Stimulated activated CD8-positive, alpha-beta memory T cell treated with anti-CD3 and anti-CD28 coated beads, Interleukin-7, amount 100 ng/mL, for 24 hours (primary cell): Measurements from ENCODE around the gene FAM120B.

Source experiments
- DNase-seq: peaks from one replicate; pipeline ENCODE4 v3.0.0-alpha.2; 2020; ENCODE audit warnings: low read depth

Gene FAM120B

DNA sequence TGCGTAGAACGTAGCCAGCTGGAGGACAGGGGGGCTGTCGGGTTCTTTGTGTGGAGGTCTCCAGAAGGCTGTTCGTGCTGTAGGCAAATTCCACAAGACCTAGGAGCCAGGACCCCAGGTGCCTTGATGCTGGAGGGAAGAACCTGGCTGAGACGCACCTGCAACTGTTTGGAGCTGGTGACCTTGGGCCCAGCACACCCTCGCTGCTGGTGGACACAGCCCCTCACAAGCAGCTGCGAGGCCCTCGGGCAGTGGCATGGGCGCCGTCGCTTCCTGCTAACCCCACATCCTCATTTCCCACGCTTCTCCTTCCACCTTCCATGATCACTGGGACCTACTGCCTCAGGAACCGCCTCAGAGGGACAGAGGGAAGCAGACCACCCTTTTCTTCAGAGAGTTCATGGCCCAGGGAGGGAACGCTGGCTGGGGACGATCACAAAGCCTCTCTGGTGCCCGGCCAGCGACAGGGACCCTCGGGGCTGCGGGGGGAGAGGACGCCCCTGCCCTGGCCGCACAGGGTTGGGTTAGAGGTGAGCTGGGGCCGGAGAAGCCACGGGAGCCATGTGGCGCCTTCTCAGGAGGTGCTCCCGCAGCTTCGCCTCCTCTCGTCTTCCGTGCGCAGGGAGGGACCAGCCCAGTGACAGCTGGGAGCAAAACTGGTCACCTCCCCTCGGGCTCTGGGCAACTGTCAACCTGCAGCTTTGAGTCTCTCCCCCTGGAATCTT, 34.1 kb upstream of the FAM120B start:
- no peak for DNase-seq

DNA sequence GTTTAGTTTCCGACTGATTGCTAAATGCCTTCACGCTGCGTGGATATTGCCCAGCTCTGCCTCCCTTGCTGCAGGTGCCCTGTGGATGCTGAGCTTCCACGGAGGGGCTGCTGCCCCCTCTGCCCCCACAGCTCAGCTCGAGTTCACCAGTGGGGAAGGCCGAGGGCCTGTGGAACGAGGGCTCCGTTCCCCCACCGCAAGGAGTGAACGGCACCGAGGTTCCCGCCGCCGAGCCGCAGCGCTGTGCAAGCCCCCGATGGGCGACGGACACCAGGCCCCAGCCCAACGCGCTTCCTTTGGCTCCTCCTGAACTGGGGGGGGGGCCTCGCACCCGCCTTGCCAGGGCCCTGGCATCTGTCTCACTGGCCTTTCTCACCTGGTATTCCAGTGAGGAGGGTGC, 33.4 kb upstream of the FAM120B start:
- DNase-seq, result no peak

DNA sequence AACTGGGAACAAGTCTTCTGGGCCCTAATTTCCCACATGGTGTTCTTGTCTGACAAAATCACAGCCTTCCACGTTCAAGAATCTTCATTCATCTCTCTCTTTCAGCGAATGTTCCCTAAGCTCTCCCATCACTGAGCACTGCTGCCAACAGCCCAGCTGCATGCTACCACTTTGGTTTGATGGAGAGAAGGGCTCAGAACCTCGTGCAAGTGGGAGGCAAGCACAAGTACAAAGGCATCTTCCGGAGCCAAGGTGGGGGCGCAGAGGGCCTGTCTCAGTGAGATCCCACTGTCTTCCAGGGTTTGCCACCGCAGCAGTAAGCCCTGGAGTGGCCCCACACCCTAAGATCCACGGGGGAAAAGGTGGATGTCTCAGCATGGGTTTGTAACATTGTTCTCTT, 32.9 kb upstream of the FAM120B start:
- no peak for DNase-seq

DNA sequence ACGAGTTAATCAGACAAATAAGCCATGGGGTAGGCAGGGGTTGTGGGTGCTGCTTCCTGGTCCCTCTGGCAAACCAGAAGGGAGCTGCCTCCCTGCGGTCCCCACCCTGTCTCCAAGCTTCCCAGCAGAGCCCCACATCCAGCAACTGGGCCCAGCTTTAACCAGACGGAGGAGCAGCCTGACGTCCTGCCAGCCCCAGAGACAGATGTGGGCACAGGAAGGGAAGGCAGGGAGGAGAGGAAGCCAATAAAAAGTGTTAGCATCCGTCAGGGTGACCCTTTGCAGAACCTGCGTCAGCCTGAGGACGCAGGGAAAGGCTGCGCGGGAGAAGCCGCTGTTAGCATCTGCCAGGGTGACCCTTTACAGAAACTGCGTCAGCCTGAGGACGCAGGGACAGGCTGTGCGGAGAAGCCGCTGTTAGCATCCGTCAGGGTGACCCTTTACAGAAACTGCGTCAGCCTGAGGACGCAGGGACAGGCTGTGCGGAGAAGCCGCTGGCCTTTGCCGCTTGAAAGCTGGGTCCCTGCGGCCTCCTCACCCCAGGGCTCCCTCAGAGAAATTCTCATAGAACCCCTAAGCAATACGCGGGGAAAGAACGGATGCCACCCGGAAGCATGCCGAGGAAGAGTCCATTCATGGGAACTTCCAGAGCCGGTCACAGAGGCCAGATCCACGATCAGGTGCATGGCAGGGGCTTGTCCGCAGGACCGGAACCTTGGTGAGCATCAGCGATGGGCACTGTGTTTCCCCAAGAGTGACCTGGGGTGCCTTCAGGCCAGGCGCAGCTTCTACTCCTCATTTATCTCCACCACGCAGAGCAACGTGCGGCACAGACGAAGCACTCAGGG, 31.6 kb upstream of the FAM120B start:
- no peak for DNase-seq

DNA sequence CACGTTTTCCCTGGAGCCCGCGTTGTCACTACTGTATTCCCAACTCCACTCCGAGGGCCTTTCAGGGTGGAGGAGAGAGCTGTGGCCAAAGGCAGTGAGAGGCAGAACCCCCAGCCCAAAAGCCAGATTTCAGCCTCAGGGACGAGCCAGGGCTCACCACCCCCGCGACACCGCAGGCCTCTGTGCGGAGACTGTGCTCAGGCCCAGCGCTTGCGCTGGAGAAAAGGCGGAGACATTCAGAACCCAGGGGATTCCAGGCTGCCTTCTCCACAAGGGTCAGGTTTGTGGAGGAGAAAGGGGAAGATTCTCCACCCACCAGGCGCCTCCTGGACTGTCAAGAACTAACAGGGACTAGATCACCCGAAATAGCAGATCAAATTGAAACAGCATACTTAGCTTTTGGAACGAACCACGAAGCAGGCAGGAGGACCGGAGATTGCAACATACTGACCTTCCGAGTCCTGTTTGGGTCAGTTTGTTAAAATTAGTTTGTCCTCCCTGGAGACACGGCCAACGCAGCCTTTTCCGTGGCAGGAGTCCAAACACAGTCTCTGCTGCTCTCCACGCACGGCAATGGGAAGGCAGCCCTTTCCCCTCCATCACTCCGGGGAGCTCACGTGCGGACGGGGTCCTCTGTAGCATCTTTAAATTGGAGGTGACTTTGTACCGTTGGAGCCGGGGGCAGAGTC, 30.0 kb upstream of the FAM120B start:
- DNase-seq, result no peak

DNA sequence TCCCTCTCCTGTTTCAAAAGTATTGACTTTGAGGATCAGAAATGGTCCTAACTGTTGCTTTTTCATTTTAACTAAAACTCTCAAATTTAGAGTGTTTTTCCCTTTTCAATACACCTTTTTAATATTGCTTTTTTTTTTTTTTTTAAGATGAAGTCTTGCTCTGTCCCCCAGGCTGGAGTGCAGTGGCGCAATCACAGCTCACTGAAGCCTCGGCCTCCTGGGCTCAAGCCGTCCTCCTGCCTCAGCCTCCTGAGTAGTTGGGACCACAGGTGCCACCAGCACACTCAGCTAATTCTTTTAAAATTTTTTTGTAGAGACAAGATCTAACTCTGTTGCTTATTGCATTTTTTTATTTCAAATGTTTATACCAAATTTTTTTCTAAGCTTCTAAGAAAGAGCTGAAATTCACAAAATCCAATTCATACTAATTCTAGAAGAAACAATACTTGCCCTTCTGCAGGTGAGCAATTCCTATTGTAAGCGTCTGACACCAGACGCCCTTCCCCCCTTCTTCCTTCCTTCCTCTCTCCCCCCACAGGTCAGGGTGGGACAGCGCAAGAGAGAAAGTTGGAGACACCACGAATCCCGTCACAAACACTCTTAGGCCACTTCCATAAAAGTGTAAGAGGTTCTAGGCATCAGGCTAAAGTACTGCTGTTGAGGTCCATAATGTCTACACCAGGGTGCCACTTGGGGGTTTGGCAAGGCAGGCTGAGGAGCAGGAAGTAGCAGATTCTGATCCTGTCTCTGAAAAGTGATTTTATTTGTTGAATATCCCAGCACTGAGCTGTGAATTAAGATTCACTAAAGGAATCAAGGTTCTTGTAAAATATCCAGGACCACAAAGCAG, 28.4 kb upstream of the FAM120B start:
- no peak for DNase-seq

DNA sequence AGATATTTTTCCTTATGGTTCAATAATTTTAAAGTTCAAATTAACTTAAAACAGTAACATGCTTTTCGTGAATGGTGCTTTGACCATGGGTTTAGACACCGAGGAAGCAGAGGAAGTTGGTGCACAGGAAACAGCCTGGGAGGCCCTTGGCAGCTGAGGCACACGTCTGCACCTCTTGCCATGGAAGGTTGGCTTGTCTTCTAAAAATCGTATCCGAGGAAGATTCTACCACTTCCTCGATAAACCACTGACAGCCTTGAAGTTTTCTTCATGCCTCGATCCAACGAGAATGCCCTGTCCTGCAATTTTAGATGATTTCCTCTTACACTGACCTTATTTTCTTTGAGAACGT, 27.8 kb upstream of the FAM120B start:
- DNase-seq, result no peak

DNA sequence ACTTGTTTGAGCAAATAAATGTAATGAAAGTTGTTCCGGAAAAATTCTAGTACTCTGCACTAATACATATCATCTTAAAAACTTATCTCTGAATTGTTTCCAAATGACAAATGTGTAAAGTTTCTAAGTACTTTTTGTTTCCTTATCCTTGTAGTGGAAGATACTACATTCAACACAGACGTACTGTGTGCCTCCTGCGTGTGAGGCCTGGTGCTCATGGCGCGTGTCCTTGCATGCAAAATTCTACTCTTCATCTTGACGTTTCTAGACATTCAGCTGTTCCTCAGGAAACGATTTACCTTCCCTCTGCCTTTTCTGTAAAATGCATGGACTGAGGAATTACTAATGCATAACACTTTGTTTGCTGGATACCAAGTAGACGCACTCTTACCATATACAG, 27.1 kb upstream of the FAM120B start:
- no peak for DNase-seq

DNA sequence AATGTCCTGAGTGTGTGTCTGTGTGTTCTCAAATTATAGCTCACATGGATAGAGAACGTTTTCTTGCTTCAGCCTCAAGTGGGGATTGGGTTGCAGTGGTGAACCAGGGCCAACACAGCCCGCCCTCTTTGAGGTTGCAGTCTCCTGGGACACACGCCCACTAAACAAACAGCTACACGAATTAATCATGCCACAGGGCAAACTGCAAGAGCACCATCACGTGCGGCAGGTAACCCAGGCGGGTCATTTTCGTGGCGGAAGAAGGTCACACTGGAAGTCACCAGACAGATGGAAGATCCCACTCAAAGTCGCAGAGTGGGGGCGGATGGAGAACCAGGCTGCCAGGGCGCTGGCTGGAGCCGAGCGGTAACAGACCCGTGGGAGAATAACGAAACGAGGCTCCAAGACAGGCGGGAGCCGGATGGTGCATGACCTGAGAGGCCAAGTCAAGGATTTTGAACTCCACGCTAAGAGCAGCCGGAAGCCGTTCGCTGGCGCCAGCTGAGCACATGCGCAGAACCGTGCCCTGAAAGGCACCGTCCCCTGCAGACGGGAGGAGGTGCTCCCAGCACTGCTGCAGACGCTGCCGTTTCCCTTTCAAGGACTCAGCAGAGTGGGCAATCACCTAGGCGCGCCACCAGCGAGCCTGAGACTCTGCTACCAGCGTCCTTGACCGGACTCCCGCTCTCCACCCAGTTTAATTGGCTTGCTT, 26.4 kb upstream of the FAM120B start:
- DNase-seq, result no peak

DNA sequence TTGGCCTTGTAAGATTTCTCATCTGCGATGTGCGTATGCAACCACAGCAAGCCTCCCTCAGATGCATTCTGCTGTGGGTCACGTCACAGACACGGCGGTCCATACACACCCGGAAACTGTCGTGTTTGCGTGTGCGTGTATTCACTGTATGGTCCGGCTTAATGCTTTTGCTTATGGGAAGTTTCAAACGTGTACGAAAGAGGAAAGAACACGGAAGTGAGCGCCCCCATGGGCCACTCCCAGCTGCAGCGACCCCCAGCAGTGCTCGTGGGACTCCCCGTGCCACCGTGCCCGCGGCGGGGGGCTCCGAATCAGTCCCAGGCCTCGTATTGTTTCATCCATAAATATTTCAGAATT, 25.9 kb upstream of the FAM120B start:
- DNase-seq, result no peak

DNA sequence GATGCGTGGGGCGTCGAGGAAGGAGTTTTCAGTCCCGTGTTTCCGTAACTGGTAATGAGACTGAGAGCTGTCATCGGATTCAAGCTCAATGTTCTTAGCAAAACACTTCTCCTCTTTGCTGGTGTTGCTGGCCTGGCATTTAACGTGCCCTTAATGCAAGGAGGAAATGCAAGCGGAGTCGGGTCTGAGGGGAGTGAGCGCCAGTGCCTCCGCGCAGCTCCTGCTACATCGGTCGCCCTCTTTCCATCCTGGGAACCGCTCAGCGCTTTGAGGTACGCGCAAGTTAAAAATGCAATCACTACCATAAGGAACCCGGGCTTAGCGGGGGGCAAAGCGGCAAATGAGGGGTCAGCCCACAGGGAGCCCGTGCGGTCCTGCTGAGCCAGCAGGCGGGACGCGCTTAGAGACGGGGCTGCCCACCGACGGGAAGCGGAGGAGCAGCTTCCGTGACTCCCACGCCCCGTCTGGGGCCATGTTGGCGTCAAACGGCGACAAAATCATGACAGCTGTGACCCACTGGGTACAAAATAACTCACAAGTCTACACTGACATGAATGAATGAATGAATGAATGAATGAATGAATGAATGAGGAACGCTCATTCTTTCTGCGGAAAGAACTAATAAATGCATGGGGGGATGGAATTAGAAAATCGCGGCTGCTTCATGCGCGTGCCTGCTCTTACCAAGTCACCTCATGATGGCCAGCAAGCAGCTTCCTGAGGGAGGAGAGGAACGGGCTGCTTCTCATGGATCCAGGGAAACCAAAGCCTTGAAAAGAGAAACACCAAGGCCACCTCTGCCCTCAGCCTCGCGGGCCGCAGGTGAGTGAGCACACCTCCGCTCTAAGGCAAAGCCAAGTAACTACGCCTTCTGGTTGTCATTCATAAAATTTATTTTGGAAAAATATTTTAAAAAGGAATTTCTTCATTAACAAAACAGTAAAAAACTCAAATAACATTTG, 24.9 kb upstream of the FAM120B start:
- DNase-seq, result no peak

DNA sequence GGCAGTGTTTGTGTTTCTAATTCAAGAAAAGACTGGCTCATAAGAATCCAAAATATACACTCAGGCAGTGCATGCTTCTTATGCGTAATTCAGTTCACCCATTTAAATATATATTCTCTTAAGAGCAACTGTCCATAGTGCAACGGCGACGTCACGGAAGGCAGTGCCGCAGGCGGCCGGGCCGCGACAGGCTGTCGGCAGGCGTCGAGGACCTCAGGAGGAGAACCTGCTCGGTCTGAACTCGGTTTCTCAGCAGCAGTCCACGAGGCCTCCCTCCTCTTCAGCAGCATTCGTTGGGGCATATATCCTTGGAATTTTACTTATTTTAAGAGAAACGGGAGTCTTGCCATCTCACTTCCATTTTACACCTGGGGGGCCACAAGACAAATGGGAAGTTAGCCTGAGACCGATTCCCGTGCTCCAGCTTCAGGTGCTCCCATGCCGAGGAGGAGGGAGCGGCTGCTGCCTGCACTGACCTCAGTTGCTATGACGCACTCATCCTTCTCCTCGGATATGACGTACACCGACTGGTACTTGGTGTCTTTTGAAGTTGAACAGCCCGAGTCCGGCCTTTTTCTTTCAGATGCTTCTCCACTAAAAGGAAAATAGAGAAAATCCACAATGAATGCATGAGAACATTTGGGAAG, 23.9 kb upstream of the FAM120B start:
- no peak for DNase-seq

DNA sequence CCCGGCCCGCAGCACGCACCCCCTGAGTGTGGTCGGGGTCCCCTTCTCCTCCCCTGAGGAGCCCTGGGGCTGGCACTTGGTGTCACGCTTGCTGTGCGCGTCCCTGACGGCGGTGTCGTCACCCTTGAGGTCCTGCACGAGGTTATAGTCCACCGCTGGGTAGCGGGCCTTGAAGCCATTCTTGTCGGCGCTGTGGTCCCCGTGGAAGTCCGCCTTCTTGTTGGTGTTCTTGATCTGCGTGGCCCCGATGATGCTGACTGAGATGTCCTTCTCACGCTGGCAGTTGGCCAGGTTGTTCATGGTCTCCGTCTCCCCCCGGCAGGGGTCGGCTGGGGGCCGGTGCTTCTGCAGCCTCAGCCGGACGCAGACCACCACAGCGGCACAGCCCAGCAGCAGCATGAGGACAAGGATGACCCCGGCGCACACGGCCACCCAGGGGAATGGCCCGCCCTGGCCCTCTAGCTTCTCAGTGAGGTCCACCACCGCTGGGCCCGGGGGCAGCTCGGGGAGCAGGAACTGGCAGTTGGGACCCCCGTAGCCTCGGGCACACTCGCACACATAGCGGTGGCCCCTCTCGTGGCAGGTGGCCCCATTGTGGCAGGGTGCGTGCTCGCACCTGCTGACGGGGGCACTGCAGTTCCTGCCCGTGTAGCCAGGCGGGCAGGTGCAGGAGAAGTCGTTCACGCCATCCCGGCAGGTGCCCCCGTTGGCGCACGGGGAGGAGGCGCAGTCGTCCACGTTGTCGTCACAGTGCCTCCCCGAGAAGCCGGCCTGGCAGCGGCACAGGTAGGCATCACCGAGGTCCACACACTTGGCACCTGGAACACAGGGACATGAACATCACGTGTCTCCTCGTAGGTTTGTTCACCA, 23.1 kb upstream of the FAM120B start:
- no peak for DNase-seq

DNA sequence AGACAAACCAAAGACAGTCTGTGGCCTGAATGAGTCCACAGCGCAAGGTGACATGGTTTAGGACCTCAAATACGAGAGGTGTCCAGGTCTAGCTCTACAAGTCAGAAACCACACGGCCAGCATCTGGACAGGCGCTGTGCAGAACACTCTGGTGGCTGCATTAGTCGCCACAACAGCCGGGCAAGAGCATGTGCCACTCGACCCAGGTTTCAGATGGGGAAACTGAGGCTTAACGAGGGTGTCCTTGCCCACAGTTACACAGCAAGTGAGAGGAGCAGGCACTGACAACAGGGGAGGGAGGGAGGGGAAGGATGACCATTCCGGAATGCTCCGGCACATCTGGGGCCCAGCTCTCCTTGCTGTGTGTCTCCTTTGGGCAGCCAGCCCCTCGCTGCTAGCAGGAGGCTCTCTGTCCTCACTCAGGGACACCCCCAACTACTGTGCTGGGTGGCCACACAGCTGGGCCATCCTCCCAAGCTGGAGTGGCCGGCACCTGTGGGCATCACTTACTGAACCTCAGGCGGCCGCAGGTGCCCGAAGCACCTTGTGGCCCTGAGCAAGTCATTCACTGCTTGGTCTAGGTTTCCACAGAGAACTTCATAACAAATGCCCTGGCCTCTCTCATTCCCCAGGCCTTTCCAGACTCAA, 22.3 kb upstream of the FAM120B start:
- DNase-seq, result no peak

DNA sequence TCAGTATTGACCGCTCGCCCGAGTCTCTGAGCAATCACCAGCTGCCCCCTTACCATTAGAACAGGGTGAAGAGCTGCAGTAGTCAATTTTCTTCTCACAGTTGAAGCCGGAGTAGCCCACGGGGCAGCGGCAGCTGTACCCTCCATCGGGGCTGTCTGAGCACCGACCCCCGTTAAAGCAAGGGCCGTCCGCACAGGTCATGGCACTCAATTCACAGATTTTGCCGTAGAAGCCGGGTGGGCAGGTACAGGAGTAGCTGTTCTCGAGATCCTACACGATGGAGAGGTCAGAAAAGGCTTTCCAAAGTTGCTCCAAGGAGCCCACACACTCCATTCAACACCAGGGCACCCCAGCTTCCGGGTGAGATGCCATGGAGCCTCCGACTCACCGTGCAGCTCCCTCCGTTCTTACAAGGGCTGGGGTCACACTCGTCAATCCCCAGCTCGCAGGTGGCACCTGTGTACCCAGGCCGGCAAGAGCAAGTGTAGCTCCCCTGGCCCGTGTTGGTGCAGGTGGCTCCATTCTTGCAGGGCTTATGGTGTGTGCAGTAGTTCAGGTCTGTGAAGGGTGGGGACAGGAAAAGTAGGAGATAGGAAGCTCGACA, 21.6 kb upstream of the FAM120B start:
- DNase-seq, result no peak

DNA sequence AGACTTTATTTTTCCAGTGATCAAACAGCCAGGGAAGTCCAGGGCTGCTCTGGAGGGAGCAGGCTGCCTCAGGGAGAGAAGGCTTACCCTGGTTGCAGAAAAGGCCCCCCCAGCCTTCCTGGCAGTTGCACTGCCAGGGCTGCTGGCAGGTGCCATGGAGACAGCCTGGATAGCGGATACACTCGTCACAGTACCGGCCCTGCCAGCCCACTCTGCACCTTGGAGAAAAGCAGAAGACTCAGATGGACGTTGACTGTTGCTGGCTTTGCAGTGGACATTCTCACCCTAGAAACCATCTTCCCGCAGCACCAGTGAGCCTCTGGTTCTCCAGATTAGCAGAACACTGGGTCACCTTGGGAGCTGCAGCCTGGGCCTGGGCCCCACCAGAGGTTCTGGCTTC, 21.1 kb upstream of the FAM120B start:
- DNase-seq, result no peak

DNA sequence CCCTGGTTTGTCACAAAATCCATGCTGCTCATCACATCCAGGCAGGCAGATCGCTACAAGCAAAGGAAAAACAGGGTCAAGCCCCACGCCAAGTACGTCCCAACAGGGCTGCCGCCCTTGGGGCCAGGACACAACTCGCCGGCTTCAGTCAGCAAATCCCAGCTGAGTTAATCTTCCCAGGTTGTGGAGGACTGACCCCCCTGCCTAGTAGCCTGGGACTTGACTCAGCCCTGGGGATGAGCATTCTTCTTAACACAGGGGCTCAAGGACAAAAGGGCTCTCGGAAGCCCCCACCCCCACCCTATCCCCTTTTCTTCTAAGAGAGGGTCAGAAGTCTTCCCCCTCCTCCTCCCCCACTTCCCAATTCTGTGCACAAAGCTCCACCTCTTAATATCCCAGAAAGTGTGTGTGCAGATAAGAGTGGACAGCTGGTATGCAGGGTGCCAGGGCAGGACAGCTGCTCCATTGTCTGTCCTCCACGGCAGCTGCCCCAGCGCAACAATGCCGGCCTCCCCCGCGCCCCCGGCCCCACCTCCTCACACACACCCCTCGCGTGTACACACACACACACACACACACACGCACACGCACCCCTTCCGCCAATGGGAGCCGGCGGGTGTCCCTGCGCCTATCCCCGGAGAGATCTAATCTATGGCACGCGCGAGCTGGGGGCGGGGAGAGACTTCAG, 20.2 kb upstream of the FAM120B start:
- DNase-seq, result no peak

DNA sequence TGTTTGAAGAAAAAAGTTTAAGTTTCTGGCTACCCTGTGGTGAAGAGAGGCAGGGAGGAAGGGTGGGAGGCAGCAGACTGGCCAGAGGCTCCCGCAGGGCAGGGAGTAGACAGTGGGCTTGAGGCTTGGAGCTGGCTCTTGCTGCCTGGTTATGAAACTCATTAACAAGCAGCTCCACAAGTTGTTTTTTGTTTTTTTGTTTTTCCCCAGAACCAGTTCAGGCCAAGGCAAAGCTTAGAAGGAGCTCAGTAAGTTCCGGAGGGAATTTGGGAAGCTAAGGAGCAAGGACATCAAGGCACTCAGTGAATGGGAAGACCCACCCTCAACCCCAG, 19.7 kb upstream of the FAM120B start:
- DNase-seq, result no peak
